ENCODE results near the gene ACTR1A.

ACTR1A gene

GRCh38 chr10:102476466-102477141 is 25.9 kb downstream of the ACTR1A start:
- DNase-seq (ENCODE audit: low read depth), result peak; percentile 7
- H3K4me3 ChIP-seq (ENCODE audit: control insufficient read depth, low read depth, low read length), result no peak overlapping the region
- TF ChIP-seq, protein P1, sequence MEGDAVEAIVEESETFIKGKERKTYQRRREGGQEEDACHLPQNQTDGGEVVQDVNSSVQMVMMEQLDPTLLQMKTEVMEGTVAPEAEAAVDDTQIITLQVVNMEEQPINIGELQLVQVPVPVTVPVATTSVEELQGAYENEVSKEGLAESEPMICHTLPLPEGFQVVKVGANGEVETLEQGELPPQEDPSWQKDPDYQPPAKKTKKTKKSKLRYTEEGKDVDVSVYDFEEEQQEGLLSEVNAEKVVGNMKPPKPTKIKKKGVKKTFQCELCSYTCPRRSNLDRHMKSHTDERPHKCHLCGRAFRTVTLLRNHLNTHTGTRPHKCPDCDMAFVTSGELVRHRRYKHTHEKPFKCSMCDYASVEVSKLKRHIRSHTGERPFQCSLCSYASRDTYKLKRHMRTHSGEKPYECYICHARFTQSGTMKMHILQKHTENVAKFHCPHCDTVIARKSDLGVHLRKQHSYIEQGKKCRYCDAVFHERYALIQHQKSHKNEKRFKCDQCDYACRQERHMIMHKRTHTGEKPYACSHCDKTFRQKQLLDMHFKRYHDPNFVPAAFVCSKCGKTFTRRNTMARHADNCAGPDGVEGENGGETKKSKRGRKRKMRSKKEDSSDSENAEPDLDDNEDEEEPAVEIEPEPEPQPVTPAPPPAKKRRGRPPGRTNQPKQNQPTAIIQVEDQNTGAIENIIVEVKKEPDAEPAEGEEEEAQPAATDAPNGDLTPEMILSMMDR (conservative IDR thresholded peaks at IDR 0.05; ENCODE audit: control insufficient read depth, insufficient read depth, low read depth, low read length), result no peak

- DNase-seq (ENCODE audit: low read depth), result no peak
- TF ChIP-seq, protein P1 (conservative IDR thresholded peaks at IDR 0.05; ENCODE audit: control insufficient read depth, insufficient read depth, low read depth, low read length), result no peak
- no peak overlapping the region for H3K4me3 ChIP-seq (ENCODE audit: control insufficient read depth, low read depth, low read length)
These were observed 27.0 kb downstream of the ACTR1A start for GRCh38 chr10:102475451-102476040.

- DNase-seq (ENCODE audit: low read depth), result no peak
- TF ChIP-seq, protein P1 (conservative IDR thresholded peaks at IDR 0.05; ENCODE audit: control insufficient read depth, insufficient read depth, low read depth, low read length), result no peak
- no peak overlapping the region for H3K4me3 ChIP-seq (ENCODE audit: control insufficient read depth, low read depth, low read length)
These were observed 28.8 kb downstream of the ACTR1A start for GRCh38 chr10:102473445-102474331.

- TF ChIP-seq, protein P1 (conservative IDR thresholded peaks at IDR 0.05; ENCODE audit: control insufficient read depth, insufficient read depth, low read depth, low read length), result no peak
- H3K4me3 ChIP-seq (ENCODE audit: control insufficient read depth, low read depth, low read length), result no peak overlapping the region
These were observed 31.6 kb downstream of the ACTR1A start for GRCh38 chr10:102470579-102471546.

GRCh38 chr10:102468683-102469082 is 33.8 kb downstream of the ACTR1A start:
- TF ChIP-seq, protein P1 (conservative IDR thresholded peaks at IDR 0.05; ENCODE audit: control insufficient read depth, insufficient read depth, low read depth, low read length), result no peak
- peak; percentile 93 for DNase-seq (ENCODE audit: low read depth)
- H3K4me3 ChIP-seq (ENCODE audit: control insufficient read depth, low read depth, low read length), result no peak overlapping the region

More at GRCh38 chr10:102470579-102471546, 31.6 kb downstream of the ACTR1A start:
- no peak for DNase-seq (ENCODE audit: low read depth)

All from fibroblast of mammary gland (primary cell).